ENCODE data around the gene MAGI1. TPM values are rescaled to one million over a fixed set of nuclear protein-coding genes. Genes with fewer than 3 reads are reported as not detected.

Gene MAGI1
- total and polyA plus RNA-seq, 10 donors = 3.5 to 104 (median 62.3) TPM

DNA sequence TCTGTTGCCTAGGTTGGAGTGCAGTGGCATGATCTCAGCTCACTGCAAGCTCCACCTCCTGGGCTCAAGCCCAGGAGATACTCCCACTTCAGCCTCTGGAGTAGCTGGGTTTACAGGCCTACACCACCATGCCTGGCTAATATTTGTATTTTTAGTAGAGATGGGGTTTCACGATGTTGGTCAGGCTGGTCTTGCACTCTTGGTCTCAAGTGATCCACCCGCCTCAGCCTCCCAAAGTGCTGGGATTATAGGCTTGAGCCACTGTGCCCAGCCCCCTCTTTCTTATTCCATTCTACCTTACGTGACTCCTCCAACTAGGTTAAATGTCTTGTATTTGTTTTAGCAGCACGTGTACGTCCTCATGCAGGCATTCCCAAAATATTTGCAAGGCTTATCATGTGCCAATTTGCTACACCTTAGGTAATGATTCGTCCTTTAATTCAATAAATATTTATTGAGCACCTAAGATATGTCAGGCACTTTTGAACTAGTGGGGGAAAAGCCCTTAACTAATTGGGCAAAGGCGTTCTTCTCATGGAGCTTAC, 14.9 kb upstream of the MAGI1 start:
- Histone ChIP-seq H3K27ac (peak overlapping the region in 1 of 8 donors; percentile 29), H3K9me3 (no peaks in the 10 kb centered on the region), H3K27me3 (replicated peaks in 1 of 7) (no peaks in the 10 kb centered on the region), H3K4me1 (no peaks in the 10 kb centered on the region), H3K4me3 (no peak overlapping the region), H3K36me3 (no peaks in the 10 kb centered on the region)
- DNase-seq = no peak
- WGBS, 5 donors = 66 to 82% (median 70%) methylated on average over 7 of the region's 7 CpGs
- intact Hi-C loops (cut with DNase I; ENCODE audit: low total_unique reads) = no loop called here
- TF ChIP-seq CTCF (IDR thresholded peaks at IDR 0.05 in 8 of 11, conservative IDR thresholded peaks at IDR 0.05 in 3 of 11) (no peak), POLR2A (IDR thresholded peaks at IDR 0.05) (no peak), POLR2AphosphoS5 (IDR thresholded peaks at IDR 0.05) (no peak)

GRCh38 chr3:66052721-66053549, 14.2 kb upstream of the MAGI1 start:
- Histone ChIP-seq H3K4me3 (no peak overlapping the region), H3K27me3 (replicated peaks in 1 of 7) (no peaks in the 10 kb centered on the region), H3K9me3 (no peaks in the 10 kb centered on the region), H3K36me3 (no peaks in the 10 kb centered on the region), H3K27ac (peak overlapping the region in 2 of 8 donors; percentile 23 to 29), H3K4me1 (peaks cover 0 to 6% (median under 1%) of the 10 kb centered on the region in 6 donors)
- 64 to 76% (median 68%) methylated on average over 2 of the region's 2 CpGs for WGBS, 5 donors
- intact Hi-C loops (cut with DNase I; ENCODE audit: low total_unique reads) = no loop called here
- no peak for TF ChIP-seq CTCF (IDR thresholded peaks at IDR 0.05 in 8 of 11, conservative IDR thresholded peaks at IDR 0.05 in 3 of 11)
- no peak for TF ChIP-seq POLR2AphosphoS5 (IDR thresholded peaks at IDR 0.05)
- no peak for TF ChIP-seq POLR2A (IDR thresholded peaks at IDR 0.05)
- no peak for DNase-seq

DNA sequence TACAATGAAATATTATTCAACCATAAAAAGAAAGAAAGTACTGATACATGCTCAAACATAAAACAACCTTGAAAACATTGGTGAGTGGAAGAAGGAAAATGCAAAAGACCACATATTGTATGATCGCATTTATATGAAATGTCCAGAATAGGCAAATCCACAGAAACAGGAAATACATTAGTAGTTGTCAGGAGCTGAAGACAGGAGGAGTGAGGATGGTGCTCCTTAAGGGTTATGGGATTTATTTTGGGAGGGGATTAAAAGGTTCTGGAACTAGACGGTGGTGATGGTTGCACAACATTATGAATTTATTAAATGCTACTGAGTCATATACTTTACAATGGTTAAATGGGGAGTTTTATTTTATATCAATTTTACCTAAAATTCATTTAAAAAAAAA, 12.1 kb upstream of the MAGI1 start:
- no peak for TF ChIP-seq CTCF (IDR thresholded peaks at IDR 0.05 in 8 of 11, conservative IDR thresholded peaks at IDR 0.05 in 3 of 11)
- TF ChIP-seq POLR2AphosphoS5 (IDR thresholded peaks at IDR 0.05) = no peak
- TF ChIP-seq POLR2A (IDR thresholded peaks at IDR 0.05) = no peak
- intact Hi-C loops (cut with DNase I; ENCODE audit: low total_unique reads) = no loop called here
- DNase-seq = no peak
- H3K4me1 ChIP-seq = peaks cover 0 to 14% (median 3%) of the 10 kb centered on the region in 6 donors
- H3K36me3 ChIP-seq = no peaks in the 10 kb centered on the region
- WGBS, 5 donors = 90 to 97% (median 93%) methylated on average over 2 of the region's 2 CpGs
- H3K4me3 ChIP-seq = no peak overlapping the region
- H3K27ac ChIP-seq = no peak overlapping the region
- H3K9me3 ChIP-seq = no peaks in the 10 kb centered on the region
- H3K27me3 ChIP-seq (replicated peaks in 1 of 7) = no peaks in the 10 kb centered on the region

DNA sequence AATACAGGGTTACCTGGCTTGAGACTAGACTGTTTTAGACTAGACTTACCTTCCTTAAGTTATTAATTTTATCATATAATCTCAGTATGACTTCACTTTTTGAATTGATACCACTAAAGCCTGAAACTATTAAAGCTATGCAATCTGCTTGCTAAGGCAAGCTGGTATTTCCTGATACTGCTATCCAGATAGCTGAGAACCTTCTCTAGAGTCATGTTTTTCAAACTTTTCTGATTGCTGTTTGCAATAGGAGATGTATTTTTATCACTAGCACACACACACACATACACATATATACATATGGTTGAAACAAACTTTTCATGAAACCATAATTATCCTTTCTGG, 9.3 kb upstream of the MAGI1 start:
- no peak for DNase-seq
- Histone ChIP-seq H3K4me1 (peaks cover 0 to 14% (median 3%) of the 10 kb centered on the region in 6 donors), H3K36me3 (no peaks in the 10 kb centered on the region), H3K4me3 (no peak overlapping the region), H3K27me3 (replicated peaks in 1 of 7) (no peaks in the 10 kb centered on the region), H3K9me3 (no peaks in the 10 kb centered on the region), H3K27ac (peak overlapping the region in 5 of 8 donors; percentile 4 to 67 (median 27))
- no peak for TF ChIP-seq POLR2A (IDR thresholded peaks at IDR 0.05)
- no peak for TF ChIP-seq POLR2AphosphoS5 (IDR thresholded peaks at IDR 0.05)
- no peak for TF ChIP-seq CTCF (IDR thresholded peaks at IDR 0.05 in 8 of 11, conservative IDR thresholded peaks at IDR 0.05 in 3 of 11)
- intact Hi-C loops (cut with DNase I; ENCODE audit: low total_unique reads) = no loop called here
